Mesangial cell (primary cell): ENCODE data around the gene NDUFS4. TPM values are rescaled to one million over a fixed set of nuclear protein-coding genes. Genes with fewer than 3 reads are reported as not detected.

Experiments
- total RNA-seq: library from RNA; depleted of rRNA; stranded (reverse); fragments of >200 nt; gene quantifications from 2 replicates; pipeline ENCODE4 v1.2.3, GENCODE V29; 2015

Gene NDUFS4
- 63.9 and 71.0 TPM in 2 replicates for total RNA-seq

GRCh38 chr5:53560506-53561191 lies at the start of gene NDUFS4:
TSS of gene NDUFS4 (plus strand) at chr5:53560639. CDS start at chr5:53560663, 24 bp downstream.

Other genes with a start within 250 kb of the NDUFS4 start
- 0.98 and 2.5 TPM in 2 replicates for gene FST, start 80.0 kb upstream of the NDUFS4 start, total RNA-seq